ENCODE results near the gene CACNA1C.

DNA sequence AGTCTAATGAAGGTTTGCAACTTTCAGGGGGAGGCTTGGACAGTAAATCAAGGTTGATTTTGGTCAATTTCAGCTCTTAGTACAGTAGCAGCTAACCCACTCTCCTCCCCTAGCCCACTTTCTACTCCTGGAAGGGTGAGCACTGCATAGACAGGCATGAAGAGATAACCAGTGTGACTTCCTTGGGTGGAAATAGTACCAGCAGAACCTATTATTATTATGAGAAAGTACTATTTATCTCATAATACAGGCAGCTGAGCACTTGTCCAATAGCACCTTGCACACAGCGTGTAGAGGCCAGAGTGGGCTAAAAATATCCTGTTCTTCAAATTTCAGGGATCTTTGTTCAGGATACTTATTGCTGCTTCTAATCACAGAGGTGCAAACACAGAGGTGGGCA is 645.8 kb downstream of the CACNA1C start:
- no peak for TF ChIP-seq POLR2A (IDR thresholded peaks at IDR 0.05)
- TF ChIP-seq, protein P1, sequence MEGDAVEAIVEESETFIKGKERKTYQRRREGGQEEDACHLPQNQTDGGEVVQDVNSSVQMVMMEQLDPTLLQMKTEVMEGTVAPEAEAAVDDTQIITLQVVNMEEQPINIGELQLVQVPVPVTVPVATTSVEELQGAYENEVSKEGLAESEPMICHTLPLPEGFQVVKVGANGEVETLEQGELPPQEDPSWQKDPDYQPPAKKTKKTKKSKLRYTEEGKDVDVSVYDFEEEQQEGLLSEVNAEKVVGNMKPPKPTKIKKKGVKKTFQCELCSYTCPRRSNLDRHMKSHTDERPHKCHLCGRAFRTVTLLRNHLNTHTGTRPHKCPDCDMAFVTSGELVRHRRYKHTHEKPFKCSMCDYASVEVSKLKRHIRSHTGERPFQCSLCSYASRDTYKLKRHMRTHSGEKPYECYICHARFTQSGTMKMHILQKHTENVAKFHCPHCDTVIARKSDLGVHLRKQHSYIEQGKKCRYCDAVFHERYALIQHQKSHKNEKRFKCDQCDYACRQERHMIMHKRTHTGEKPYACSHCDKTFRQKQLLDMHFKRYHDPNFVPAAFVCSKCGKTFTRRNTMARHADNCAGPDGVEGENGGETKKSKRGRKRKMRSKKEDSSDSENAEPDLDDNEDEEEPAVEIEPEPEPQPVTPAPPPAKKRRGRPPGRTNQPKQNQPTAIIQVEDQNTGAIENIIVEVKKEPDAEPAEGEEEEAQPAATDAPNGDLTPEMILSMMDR (IDR thresholded peaks at IDR 0.05): no peak

All from esophagus squamous epithelium (tissue), 4 donors.